ENCODE data around the gene EGFR.

Gene EGFR

DNA sequence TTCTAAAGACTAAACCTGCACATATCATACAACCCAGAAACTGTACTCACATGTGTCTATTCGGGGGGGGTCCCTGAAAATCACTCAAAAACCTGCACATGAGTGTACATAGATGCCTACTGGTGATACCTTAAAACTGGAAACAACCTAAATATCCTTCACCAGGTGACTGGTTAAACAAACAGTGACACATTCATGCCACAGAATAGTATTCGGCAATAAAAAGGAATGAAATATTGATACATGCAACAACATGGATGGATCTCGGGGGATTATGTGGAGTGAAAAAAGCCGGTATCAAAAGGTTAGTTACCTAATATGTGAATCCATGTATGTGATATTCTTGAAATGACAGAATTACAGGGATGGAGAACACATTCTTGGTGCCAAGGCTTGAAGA is 32.1 kb upstream of the EGFR start:
- Histone ChIP-seq H4K91ac (ENCODE audit: low read depth, low read length, poor library complexity) (no peak overlapping the region), H3K14ac (ENCODE audit: low read length) (no peak overlapping the region), H2BK5ac (ENCODE audit: low read length) (no peak overlapping the region), H3K4ac (ENCODE audit: low read length) (no peak overlapping the region), H3K9ac (ENCODE audit: low read depth, low read length, poor library complexity) (no peak overlapping the region), H3K36me3 (replicated peaks in 1 of 2; ENCODE audit: control insufficient read depth in 2 of 2, insufficient read depth in 2 of 2, low read length in 2 of 2) (no peaks in the 10 kb centered on the region), H3K79me1 (ENCODE audit: low read depth, low read length) (no peaks in the 10 kb centered on the region), H2BK120ac (ENCODE audit: low read depth, low read length) (no peak overlapping the region), H3K4me1 (ENCODE audit: control insufficient read depth in 2 of 2, insufficient read depth in 1 of 2, low read depth in 1 of 2, low read length in 2 of 2) (no peaks in the 10 kb centered on the region), H2AK5ac (ENCODE audit: low read depth, low read length) (no peak overlapping the region), H3K4me2 (ENCODE audit: insufficient read depth, low read length, poor library complexity, severe bottlenecking) (no peak overlapping the region), H2BK12ac (ENCODE audit: low read length) (no peak overlapping the region), H4K8ac (ENCODE audit: low read depth, low read length) (no peak overlapping the region), H3K23ac (ENCODE audit: low read depth, low read length, poor library complexity) (no peak overlapping the region), H3K27me3 (ENCODE audit: control insufficient read depth in 3 of 3, insufficient read depth in 3 of 3, low read depth in 1 of 3, low read length in 3 of 3) (peaks cover 0 to 12% (median 0%) of the 10 kb centered on the region in 3 experiments), H3K27ac (replicated peaks; ENCODE audit: low read length) (no peak overlapping the region), H3K9me3 (replicated peaks in 1 of 2; ENCODE audit: control insufficient read depth in 2 of 2, insufficient read depth in 1 of 2, low read depth in 1 of 2, low read length in 2 of 2) (no peaks in the 10 kb centered on the region), H3K18ac (ENCODE audit: low read length) (no peak overlapping the region), H3K4me3 (ENCODE audit: low read length in 2 of 2) (no peak overlapping the region), H2AFZ (ENCODE audit: low read length) (no peak overlapping the region), H2BK15ac (ENCODE audit: low read length) (no peak overlapping the region)
- no CpG with 5 or more reads among the region's 4 CpGs for WGBS, 2 donors (ENCODE audit: extremely low coverage in 2 of 2, insufficient read length in 2 of 2, insufficient replicate concordance in 1 of 2)
- DNase-seq (ENCODE audit: low spot score), result no peak

DNA sequence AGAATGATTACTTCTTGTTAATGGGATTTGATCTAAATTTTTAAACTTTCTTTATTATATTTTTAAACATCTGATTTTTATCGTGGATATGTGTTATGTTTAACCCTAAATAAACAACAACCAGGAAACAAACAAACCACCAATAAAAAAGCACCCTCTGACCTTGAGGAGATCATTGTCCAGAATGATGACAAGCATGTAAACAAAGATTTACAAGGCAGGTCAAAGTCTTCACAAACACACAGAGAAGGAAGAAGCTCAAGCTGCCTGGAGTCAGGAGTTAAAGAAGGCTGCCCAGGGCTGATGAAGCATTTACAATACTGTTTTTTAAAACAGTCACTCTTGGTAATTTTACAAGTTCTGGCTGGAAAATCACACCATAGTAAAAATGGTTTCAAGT is 31.0 kb upstream of the EGFR start:
- Histone ChIP-seq H3K27ac (replicated peaks; ENCODE audit: low read length) (no peak overlapping the region), H2BK120ac (ENCODE audit: low read depth, low read length) (no peak overlapping the region), H3K14ac (ENCODE audit: low read length) (no peak overlapping the region), H3K9me3 (replicated peaks in 1 of 2; ENCODE audit: control insufficient read depth in 2 of 2, insufficient read depth in 1 of 2, low read depth in 1 of 2, low read length in 2 of 2) (no peaks in the 10 kb centered on the region), H2BK5ac (ENCODE audit: low read length) (no peak overlapping the region), H4K8ac (ENCODE audit: low read depth, low read length) (no peak overlapping the region), H3K4me3 (ENCODE audit: low read length in 2 of 2) (no peak overlapping the region), H3K79me1 (ENCODE audit: low read depth, low read length) (no peaks in the 10 kb centered on the region), H2BK12ac (ENCODE audit: low read length) (no peak overlapping the region), H3K4me1 (ENCODE audit: control insufficient read depth in 2 of 2, insufficient read depth in 1 of 2, low read depth in 1 of 2, low read length in 2 of 2) (no peaks in the 10 kb centered on the region), H3K18ac (ENCODE audit: low read length) (no peak overlapping the region), H3K9ac (ENCODE audit: low read depth, low read length, poor library complexity) (no peak overlapping the region), H3K27me3 (ENCODE audit: control insufficient read depth in 3 of 3, insufficient read depth in 3 of 3, low read depth in 1 of 3, low read length in 3 of 3) (peaks cover 0 to 12% (median 0%) of the 10 kb centered on the region in 3 experiments), H3K4ac (ENCODE audit: low read length) (no peak overlapping the region), H3K36me3 (replicated peaks in 1 of 2; ENCODE audit: control insufficient read depth in 2 of 2, insufficient read depth in 2 of 2, low read length in 2 of 2) (no peaks in the 10 kb centered on the region), H2AK5ac (ENCODE audit: low read depth, low read length) (no peak overlapping the region), H2AFZ (ENCODE audit: low read length) (no peak overlapping the region), H3K23ac (ENCODE audit: low read depth, low read length, poor library complexity) (no peak overlapping the region), H3K4me2 (ENCODE audit: insufficient read depth, low read length, poor library complexity, severe bottlenecking) (no peak overlapping the region), H2BK15ac (ENCODE audit: low read length) (no peak overlapping the region), H4K91ac (ENCODE audit: low read depth, low read length, poor library complexity) (no peak overlapping the region)
- DNase-seq (ENCODE audit: low spot score), result no peak
- no CpG with 5 or more reads among the region's 1 CpG for WGBS, 2 donors (ENCODE audit: extremely low coverage in 2 of 2, insufficient read length in 2 of 2, insufficient replicate concordance in 1 of 2)

DNA sequence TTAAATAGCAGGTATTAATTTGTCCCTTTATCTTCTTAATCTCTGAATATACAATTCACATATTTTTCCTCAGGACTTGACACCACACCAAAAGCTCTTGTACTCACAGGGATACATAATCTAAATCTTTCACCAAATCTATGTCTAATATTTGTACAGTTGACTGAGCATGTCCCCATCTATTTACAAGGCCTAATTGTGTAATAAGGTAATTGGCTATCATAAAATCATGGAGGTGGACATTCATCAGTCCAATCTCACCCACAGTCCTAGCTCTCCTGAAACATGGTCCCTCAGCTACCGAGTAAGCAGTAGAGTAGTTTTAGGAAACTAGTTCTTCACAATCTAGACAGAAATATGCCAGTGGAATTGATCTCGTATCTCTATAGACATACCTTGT is 30.3 kb upstream of the EGFR start:
- DNase-seq (ENCODE audit: low spot score), result no peak
- peaks cover 0 to 12% (median 0%) of the 10 kb centered on the region in 3 experiments for H3K27me3 ChIP-seq (ENCODE audit: control insufficient read depth in 3 of 3, insufficient read depth in 3 of 3, low read depth in 1 of 3, low read length in 3 of 3)
- no peak overlapping the region for H3K4me2 ChIP-seq (ENCODE audit: insufficient read depth, low read length, poor library complexity, severe bottlenecking)
- H3K14ac ChIP-seq (ENCODE audit: low read length), result no peak overlapping the region
- no peak overlapping the region for H3K4ac ChIP-seq (ENCODE audit: low read length)
- no peak overlapping the region for H2AK5ac ChIP-seq (ENCODE audit: low read depth, low read length)
- H3K27ac ChIP-seq (replicated peaks; ENCODE audit: low read length), result no peak overlapping the region
- H4K8ac ChIP-seq (ENCODE audit: low read depth, low read length), result no peak overlapping the region
- no CpG with 5 or more reads among the region's 2 CpGs for WGBS, 2 donors (ENCODE audit: extremely low coverage in 2 of 2, insufficient read length in 2 of 2, insufficient replicate concordance in 1 of 2)
- no peaks in the 10 kb centered on the region for H3K4me1 ChIP-seq (ENCODE audit: control insufficient read depth in 2 of 2, insufficient read depth in 1 of 2, low read depth in 1 of 2, low read length in 2 of 2)
- H3K36me3 ChIP-seq (replicated peaks in 1 of 2; ENCODE audit: control insufficient read depth in 2 of 2, insufficient read depth in 2 of 2, low read length in 2 of 2), result no peaks in the 10 kb centered on the region
- no peak overlapping the region for H3K18ac ChIP-seq (ENCODE audit: low read length)
- no peak overlapping the region for H3K9ac ChIP-seq (ENCODE audit: low read depth, low read length, poor library complexity)
- no peak overlapping the region for H2BK120ac ChIP-seq (ENCODE audit: low read depth, low read length)
- no peak overlapping the region for H2AFZ ChIP-seq (ENCODE audit: low read length)
- H2BK15ac ChIP-seq (ENCODE audit: low read length), result no peak overlapping the region
- no peak overlapping the region for H3K4me3 ChIP-seq (ENCODE audit: low read length in 2 of 2)
- H2BK12ac ChIP-seq (ENCODE audit: low read length), result no peak overlapping the region
- H3K9me3 ChIP-seq (replicated peaks in 1 of 2; ENCODE audit: control insufficient read depth in 2 of 2, insufficient read depth in 1 of 2, low read depth in 1 of 2, low read length in 2 of 2), result no peaks in the 10 kb centered on the region
- H4K91ac ChIP-seq (ENCODE audit: low read depth, low read length, poor library complexity), result no peak overlapping the region
- H3K23ac ChIP-seq (ENCODE audit: low read depth, low read length, poor library complexity), result no peak overlapping the region
- no peak overlapping the region for H2BK5ac ChIP-seq (ENCODE audit: low read length)
- no peaks in the 10 kb centered on the region for H3K79me1 ChIP-seq (ENCODE audit: low read depth, low read length)

DNA sequence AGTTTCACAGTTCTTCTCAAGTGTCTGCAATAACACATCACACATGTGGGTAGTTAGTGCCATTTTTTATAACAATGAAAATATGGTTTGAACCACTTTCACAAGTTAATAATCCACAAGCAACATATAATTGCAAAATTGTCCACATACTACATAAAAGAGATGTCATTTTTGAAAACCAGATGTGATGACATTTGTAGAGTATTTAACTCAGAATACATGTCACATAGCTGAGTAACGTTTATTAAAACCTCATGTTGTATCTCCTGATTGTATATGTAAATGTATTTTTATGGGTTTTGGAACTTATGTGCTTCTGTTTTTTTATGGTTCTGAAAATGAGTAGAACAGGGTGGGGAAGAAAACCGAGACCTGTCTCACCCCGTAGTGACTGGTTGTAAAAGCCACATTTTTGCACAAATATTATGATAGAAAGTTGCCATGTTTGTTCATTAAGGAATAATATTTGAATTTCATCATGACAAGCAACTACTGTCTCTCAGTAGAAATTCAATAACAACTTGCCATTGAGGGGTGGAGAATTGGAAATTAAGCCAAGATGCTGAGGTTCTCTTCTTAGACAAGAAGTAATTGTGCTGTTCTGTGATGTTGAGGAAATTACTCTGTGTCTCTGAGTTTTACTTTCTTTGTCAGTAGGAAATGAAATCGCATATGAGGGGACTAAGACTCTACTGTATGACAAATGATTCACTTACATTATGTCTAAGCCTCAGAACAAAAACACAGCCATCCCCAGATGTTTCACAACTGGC is 29.2 kb upstream of the EGFR start:
- no peak overlapping the region for H3K4me3 ChIP-seq (ENCODE audit: low read length in 2 of 2)
- no peak overlapping the region for H2AFZ ChIP-seq (ENCODE audit: low read length)
- no CpG with 5 or more reads among the region's 4 CpGs for WGBS, 2 donors (ENCODE audit: extremely low coverage in 2 of 2, insufficient read length in 2 of 2, insufficient replicate concordance in 1 of 2)
- no peak overlapping the region for H2BK12ac ChIP-seq (ENCODE audit: low read length)
- H3K27me3 ChIP-seq (ENCODE audit: control insufficient read depth in 3 of 3, insufficient read depth in 3 of 3, low read depth in 1 of 3, low read length in 3 of 3), result peaks cover 0 to 12% (median 0%) of the 10 kb centered on the region in 3 experiments
- H4K8ac ChIP-seq (ENCODE audit: low read depth, low read length), result no peak overlapping the region
- no peak overlapping the region for H3K9ac ChIP-seq (ENCODE audit: low read depth, low read length, poor library complexity)
- DNase-seq (ENCODE audit: low spot score), result no peak
- no peaks in the 10 kb centered on the region for H3K9me3 ChIP-seq (replicated peaks in 1 of 2; ENCODE audit: control insufficient read depth in 2 of 2, insufficient read depth in 1 of 2, low read depth in 1 of 2, low read length in 2 of 2)
- H3K4ac ChIP-seq (ENCODE audit: low read length), result no peak overlapping the region
- H3K79me1 ChIP-seq (ENCODE audit: low read depth, low read length), result no peaks in the 10 kb centered on the region
- H3K36me3 ChIP-seq (replicated peaks in 1 of 2; ENCODE audit: control insufficient read depth in 2 of 2, insufficient read depth in 2 of 2, low read length in 2 of 2), result no peaks in the 10 kb centered on the region
- H2BK15ac ChIP-seq (ENCODE audit: low read length), result no peak overlapping the region
- H2BK120ac ChIP-seq (ENCODE audit: low read depth, low read length), result no peak overlapping the region
- no peak overlapping the region for H3K27ac ChIP-seq (replicated peaks; ENCODE audit: low read length)
- no peak overlapping the region for H3K14ac ChIP-seq (ENCODE audit: low read length)
- H3K23ac ChIP-seq (ENCODE audit: low read depth, low read length, poor library complexity), result no peak overlapping the region
- H4K91ac ChIP-seq (ENCODE audit: low read depth, low read length, poor library complexity), result no peak overlapping the region
- no peaks in the 10 kb centered on the region for H3K4me1 ChIP-seq (ENCODE audit: control insufficient read depth in 2 of 2, insufficient read depth in 1 of 2, low read depth in 1 of 2, low read length in 2 of 2)
- H2BK5ac ChIP-seq (ENCODE audit: low read length), result no peak overlapping the region
- H3K18ac ChIP-seq (ENCODE audit: low read length), result no peak overlapping the region
- H2AK5ac ChIP-seq (ENCODE audit: low read depth, low read length), result no peak overlapping the region
- H3K4me2 ChIP-seq (ENCODE audit: insufficient read depth, low read length, poor library complexity, severe bottlenecking), result no peak overlapping the region
